ENCODE results near the gene KCNJ15. TPM values are rescaled to one million over a fixed set of nuclear protein-coding genes. Genes with fewer than 3 reads are reported as not detected.

KCNJ15 gene
- total RNA-seq, 1 donor from 2014 or later = 0.51 TPM

DNA sequence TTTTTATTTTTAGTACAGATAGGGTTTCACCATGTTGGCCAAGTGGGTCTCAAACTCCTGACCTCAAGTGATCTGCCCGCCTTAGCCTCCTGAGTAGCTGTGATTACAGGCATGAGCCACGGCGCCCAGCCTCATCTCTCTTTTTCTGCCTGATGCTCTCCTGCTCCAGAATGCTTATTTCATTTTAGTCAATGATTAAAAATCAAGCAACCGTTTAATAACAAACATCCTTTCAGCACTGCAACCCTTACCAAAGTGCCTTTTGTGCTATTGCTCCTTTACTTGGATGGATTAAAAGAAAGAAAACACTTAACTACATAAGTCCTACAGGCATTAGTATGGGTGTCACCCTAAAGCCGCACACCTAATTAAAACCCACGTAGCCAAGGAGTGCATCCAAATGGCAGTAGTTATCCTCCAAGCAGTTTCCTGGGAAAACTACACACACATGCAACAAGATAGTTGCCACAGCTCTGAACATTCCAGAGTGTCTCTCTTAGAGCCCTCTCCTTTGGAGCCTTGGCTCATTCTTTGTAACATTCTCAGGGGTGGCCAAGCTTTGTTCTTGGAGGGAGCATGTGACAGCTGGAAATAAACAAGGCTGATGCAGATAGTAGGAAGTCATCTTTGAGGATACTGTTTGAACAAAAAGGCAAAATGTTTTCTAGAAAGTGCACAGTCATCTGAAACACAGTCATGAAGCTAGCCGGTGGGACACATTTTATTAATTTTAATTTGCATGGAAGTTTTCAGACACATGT is 51.2 kb downstream of the KCNJ15 start:
- no peak for TF ChIP-seq CTCF (IDR thresholded peaks at IDR 0.05)
- peak overlapping the region; percentile 44 for H3K27ac Mint-ChIP-seq (ENCODE audit: unreplicated experiment)
- H3K9me3 Mint-ChIP-seq (ENCODE audit: unreplicated experiment) = no peaks in the 10 kb centered on the region
- peaks cover 29% of the 10 kb centered on the region for H3K4me1 Mint-ChIP-seq (ENCODE audit: unreplicated experiment)
- DNase-seq (ENCODE audit: extremely low spot score, unreplicated experiment) = no peak
- H3K27me3 Mint-ChIP-seq (ENCODE audit: unreplicated experiment) = no peaks in the 10 kb centered on the region
- H3K36me3 Mint-ChIP-seq (ENCODE audit: unreplicated experiment) = no peaks in the 10 kb centered on the region
- no peak overlapping the region for H3K4me3 Mint-ChIP-seq (ENCODE audit: unreplicated experiment)

- Mint-ChIP-seq H3K9me3 (ENCODE audit: unreplicated experiment) (no peaks in the 10 kb centered on the region), H3K27ac (ENCODE audit: unreplicated experiment) (no peak overlapping the region), H3K4me3 (ENCODE audit: unreplicated experiment) (no peak overlapping the region), H3K4me1 (ENCODE audit: unreplicated experiment) (peaks cover 29% of the 10 kb centered on the region), H3K27me3 (ENCODE audit: unreplicated experiment) (no peaks in the 10 kb centered on the region), H3K36me3 (ENCODE audit: unreplicated experiment) (no peaks in the 10 kb centered on the region)
- TF ChIP-seq CTCF (IDR thresholded peaks at IDR 0.05) = no peak
- no peak for DNase-seq (ENCODE audit: extremely low spot score, unreplicated experiment)
Measured at GRCh38 chr21:38308532-38309119, 51.8 kb downstream of the KCNJ15 start.

DNA sequence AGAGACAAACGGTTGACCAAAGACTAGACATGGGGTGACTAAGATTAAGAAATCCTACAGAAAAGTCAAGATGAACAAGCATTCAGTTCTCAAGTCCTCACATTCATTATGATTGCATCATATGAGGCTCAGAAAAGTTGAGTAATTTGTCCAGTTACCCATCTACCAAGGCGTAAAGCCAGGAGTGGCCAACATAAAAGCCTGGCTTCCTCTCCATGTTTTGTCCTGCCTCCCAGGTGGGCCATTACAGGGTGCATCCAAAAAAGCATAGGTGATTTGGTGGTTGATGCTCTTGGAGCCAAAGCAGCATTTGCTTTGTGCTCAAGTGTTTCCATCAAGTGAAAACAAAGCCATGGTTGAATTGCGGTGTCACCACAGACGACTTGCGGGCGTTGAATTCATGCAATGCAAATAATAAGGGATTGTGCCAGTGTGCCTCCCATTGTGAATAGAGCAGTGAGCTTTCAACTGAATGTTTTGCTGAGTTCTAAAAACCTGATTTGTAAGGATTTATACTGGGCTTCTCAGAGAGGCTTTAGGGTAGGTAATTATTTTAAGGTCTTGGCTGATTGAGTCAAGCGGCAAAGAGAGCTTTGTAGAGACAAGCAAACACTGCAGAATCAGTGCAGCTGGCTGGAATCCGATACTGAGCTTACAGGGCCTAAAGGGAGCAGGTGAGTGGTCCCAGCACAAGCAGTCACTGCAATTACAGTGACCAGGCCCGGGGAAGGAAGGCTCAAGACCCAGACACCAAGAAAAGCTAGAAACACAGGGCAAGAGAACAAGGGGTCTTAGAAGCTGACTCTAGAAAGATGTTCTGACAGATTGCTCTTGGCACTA is 54.1 kb downstream of the KCNJ15 start:
- Mint-ChIP-seq H3K27me3 (ENCODE audit: unreplicated experiment) (no peaks in the 10 kb centered on the region), H3K9me3 (ENCODE audit: unreplicated experiment) (no peaks in the 10 kb centered on the region), H3K4me1 (ENCODE audit: unreplicated experiment) (peaks cover 49% of the 10 kb centered on the region), H3K36me3 (ENCODE audit: unreplicated experiment) (no peaks in the 10 kb centered on the region), H3K4me3 (ENCODE audit: unreplicated experiment) (no peak overlapping the region), H3K27ac (ENCODE audit: unreplicated experiment) (no peak overlapping the region)
- TF ChIP-seq CTCF (IDR thresholded peaks at IDR 0.05) = no peak
- DNase-seq (ENCODE audit: extremely low spot score, unreplicated experiment) = no peak

DNA sequence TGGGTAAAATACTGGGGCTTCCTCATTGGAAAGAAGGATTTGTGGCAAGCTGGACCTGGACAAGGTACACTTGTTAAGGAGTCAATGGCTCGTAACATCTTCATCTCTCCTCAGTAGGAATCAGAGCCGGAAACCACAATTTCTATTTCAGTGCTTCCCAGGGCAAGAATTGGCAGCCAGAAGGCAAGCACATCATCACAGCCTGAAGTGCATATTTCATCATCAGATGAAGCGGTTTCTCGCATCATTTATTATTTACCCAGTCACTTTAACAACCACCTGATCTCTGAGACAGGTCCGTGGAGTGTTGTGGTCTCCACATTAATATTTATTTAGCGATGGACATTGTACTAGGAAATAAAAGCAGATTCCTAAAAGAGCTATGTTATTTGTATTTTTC is 55.0 kb downstream of the KCNJ15 start:
- DNase-seq (ENCODE audit: extremely low spot score, unreplicated experiment) = no peak
- Mint-ChIP-seq H3K27me3 (ENCODE audit: unreplicated experiment) (no peaks in the 10 kb centered on the region), H3K4me3 (ENCODE audit: unreplicated experiment) (no peak overlapping the region), H3K4me1 (ENCODE audit: unreplicated experiment) (peaks cover 41% of the 10 kb centered on the region), H3K27ac (ENCODE audit: unreplicated experiment) (no peak overlapping the region), H3K9me3 (ENCODE audit: unreplicated experiment) (no peaks in the 10 kb centered on the region), H3K36me3 (ENCODE audit: unreplicated experiment) (no peaks in the 10 kb centered on the region)
- no peak for TF ChIP-seq CTCF (IDR thresholded peaks at IDR 0.05)

DNA sequence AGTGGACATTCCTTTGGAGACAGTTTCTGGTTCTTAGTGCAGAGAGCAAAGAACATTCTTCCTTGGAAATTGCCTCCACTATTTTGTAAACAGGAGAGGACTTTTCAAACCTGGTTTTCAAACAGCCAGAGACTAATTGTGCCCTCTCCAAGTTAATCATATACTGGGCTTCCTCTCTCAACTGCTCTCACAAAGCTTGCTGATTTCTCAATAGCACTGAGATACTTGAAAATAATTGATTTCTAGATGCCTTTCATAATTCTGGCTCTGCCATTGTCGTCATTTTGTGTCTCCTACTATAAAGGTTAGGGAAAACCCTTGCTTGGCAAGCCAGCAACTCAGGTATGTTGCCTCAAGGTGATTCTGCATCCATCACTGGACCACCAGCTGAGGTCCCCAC is 56.0 kb downstream of the KCNJ15 start:
- Mint-ChIP-seq H3K36me3 (ENCODE audit: unreplicated experiment) (no peaks in the 10 kb centered on the region), H3K27me3 (ENCODE audit: unreplicated experiment) (no peaks in the 10 kb centered on the region), H3K4me3 (ENCODE audit: unreplicated experiment) (no peak overlapping the region), H3K9me3 (ENCODE audit: unreplicated experiment) (no peaks in the 10 kb centered on the region), H3K27ac (ENCODE audit: unreplicated experiment) (no peak overlapping the region), H3K4me1 (ENCODE audit: unreplicated experiment) (peaks cover 33% of the 10 kb centered on the region)
- no peak for DNase-seq (ENCODE audit: extremely low spot score, unreplicated experiment)
- no peak for TF ChIP-seq CTCF (IDR thresholded peaks at IDR 0.05)

Measured in osteocyte (in vitro differentiated cells).